SU-DHL-6 (cell line): ENCODE results near the gene TRAF4.
"Not testable (repeated sequence)": the region's sequence is repeated elsewhere in the genome, so short reads cannot be mapped to it uniquely, and the experiment has no call there.

Source experiments
- H2AFZ ChIP-seq: fragments of 200-600 bp; sonication (generic); 2 replicates; pipeline ENCODE4 v1.6.1; 2014; ENCODE audit warnings: low read depth, mild to moderate bottlenecking, moderate library complexity, mixed read lengths, antibody characterized with exemption, low read length; ENCODE audit not compliant: severe bottlenecking
- H3F3A ChIP-seq: fragments of 200-600 bp; shearing (Covaris generic); 2 replicates; pipeline ENCODE4 v1.6.0; 2016; ENCODE audit warnings: antibody characterized with exemption, mild to moderate bottlenecking; ENCODE audit not compliant: insufficient read depth
- H3K27ac ChIP-seq: fragments of 200-600 bp; sonication (generic); 2 replicates; pipeline ENCODE4 v1.5.1; 2016; ENCODE audit warnings: low read depth, mild to moderate bottlenecking, low read length, moderate library complexity, mixed read lengths
- H3K27me3 ChIP-seq: fragments of 200-600 bp; sonication (generic), shearing (Covaris generic); 2 replicates; pipeline ENCODE4 v1.6.0; 2014; ENCODE audit warnings: mild to moderate bottlenecking, low read length
- H3K36me3 ChIP-seq: fragments of 200-600 bp; sonication (generic); 2 replicates; pipeline ENCODE4 v1.6.1; 2014; ENCODE audit warnings: mild to moderate bottlenecking, low read length, mixed read lengths
- H3K4me2 ChIP-seq: fragments of 300-600, 200-600 bp; shearing (Covaris generic), sonication (generic); 2 replicates; pipeline ENCODE4 v1.6.0; 2014; ENCODE audit warnings: low read length, low read depth, mild to moderate bottlenecking; ENCODE audit not compliant: poor library complexity, severe bottlenecking
- H3K4me3 ChIP-seq: fragments of 200-600 bp; sonication (generic); 2 replicates; pipeline ENCODE4 v1.5.1; 2014; ENCODE audit warnings: antibody characterized with exemption, low read length, mild to moderate bottlenecking, mixed read lengths; ENCODE audit not compliant: insufficient read depth, poor library complexity, severe bottlenecking
- H3K79me2 ChIP-seq: fragments of 200-600 bp; sonication (generic); 2 replicates; pipeline ENCODE4 v1.6.1; 2014; ENCODE audit warnings: mild to moderate bottlenecking, low read length, moderate library complexity; ENCODE audit not compliant: insufficient read depth
- H3K9ac ChIP-seq: fragments of 200-600 bp; sonication (generic); 2 replicates; pipeline ENCODE4 v1.7.0; 2014; ENCODE audit warnings: mild to moderate bottlenecking, low read length
- H3K9me2 ChIP-seq: fragments of 200-600 bp; sonication (generic); replicated peaks from 2 replicates; pipeline ENCODE4 v1.6.1; 2014; ENCODE audit warnings: low read length; ENCODE audit not compliant: insufficient read depth
- H3K9me3 ChIP-seq: fragments of 200-600 bp; sonication (generic); 2 replicates; pipeline ENCODE4 v1.6.1; 2014; ENCODE audit warnings: low read length, mixed read lengths; ENCODE audit not compliant: insufficient read depth
- H4K20me1 ChIP-seq: fragments of 200-600 bp; sonication (generic); 2 replicates; pipeline ENCODE4 v1.6.1; 2014; ENCODE audit warnings: low read depth, mild to moderate bottlenecking, antibody characterized with exemption, low read length, moderate library complexity, mixed read lengths
- EZH2phosphoT487 ChIP-seq: fragments of 200-600 bp; sonication (generic), shearing (Covaris generic); conservative IDR thresholded peaks from 2 replicates; pipeline ENCODE4 v1.6.1; 2018; ENCODE audit warnings: mild to moderate bottlenecking, antibody characterized with exemption, low read length, moderate library complexity, mixed read lengths
- TF ChIP-seq, protein P1 (sequence below): fragments of 200-600 bp; sonication (generic); IDR thresholded peaks from one replicate; pipeline ENCODE4 v1.5.1; 2017; ENCODE audit warnings: antibody characterized with exemption, mild to moderate bottlenecking, low read length, moderate library complexity; ENCODE audit not compliant: insufficient read depth, poor library complexity, severe bottlenecking

Gene TRAF4

DNA sequence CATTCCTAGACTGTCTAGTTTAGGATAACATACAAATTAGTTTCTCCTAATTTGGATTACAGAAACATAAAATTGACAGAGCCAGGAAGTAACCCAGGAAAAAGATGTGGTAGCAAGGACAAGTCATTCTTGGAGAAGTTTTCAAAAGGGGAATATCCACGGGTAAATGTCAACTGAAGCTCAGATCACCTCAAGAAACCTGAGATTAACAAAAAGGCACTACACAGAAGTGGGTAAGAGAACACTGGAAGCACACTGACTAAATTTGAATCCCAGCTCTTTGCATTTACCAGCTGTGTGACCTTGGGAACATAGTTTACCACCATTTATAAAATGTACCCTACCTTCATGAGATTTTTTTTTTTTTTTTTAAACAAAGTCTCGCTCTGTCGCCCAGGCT is 39.4 kb downstream of the TRAF4 start:
- Histone ChIP-seq H3K79me2 (peaks cover 43% of the 10 kb centered on the region), H4K20me1 (no peaks in the 10 kb centered on the region), H3K9ac (no peak overlapping the region), H3K36me3 (no peaks in the 10 kb centered on the region; the same call in 1 of the 2 replicates), H3K9me2 (no peaks in the 10 kb centered on the region), H3K4me2 (no peak overlapping the region), H3K27ac (no peak overlapping the region), H2AFZ (no peak overlapping the region), H3K27me3 (no peaks in the 10 kb centered on the region), H3K4me3 (no peak overlapping the region), H3F3A (0 out of 2 replicates have a peak, but pooled peaks cover 5% of the 10 kb centered on the region), H3K9me3 (no peaks in the 10 kb centered on the region)
- TF ChIP-seq, protein P1, sequence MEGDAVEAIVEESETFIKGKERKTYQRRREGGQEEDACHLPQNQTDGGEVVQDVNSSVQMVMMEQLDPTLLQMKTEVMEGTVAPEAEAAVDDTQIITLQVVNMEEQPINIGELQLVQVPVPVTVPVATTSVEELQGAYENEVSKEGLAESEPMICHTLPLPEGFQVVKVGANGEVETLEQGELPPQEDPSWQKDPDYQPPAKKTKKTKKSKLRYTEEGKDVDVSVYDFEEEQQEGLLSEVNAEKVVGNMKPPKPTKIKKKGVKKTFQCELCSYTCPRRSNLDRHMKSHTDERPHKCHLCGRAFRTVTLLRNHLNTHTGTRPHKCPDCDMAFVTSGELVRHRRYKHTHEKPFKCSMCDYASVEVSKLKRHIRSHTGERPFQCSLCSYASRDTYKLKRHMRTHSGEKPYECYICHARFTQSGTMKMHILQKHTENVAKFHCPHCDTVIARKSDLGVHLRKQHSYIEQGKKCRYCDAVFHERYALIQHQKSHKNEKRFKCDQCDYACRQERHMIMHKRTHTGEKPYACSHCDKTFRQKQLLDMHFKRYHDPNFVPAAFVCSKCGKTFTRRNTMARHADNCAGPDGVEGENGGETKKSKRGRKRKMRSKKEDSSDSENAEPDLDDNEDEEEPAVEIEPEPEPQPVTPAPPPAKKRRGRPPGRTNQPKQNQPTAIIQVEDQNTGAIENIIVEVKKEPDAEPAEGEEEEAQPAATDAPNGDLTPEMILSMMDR: no peak
- TF ChIP-seq EZH2phosphoT487: no peak

DNA sequence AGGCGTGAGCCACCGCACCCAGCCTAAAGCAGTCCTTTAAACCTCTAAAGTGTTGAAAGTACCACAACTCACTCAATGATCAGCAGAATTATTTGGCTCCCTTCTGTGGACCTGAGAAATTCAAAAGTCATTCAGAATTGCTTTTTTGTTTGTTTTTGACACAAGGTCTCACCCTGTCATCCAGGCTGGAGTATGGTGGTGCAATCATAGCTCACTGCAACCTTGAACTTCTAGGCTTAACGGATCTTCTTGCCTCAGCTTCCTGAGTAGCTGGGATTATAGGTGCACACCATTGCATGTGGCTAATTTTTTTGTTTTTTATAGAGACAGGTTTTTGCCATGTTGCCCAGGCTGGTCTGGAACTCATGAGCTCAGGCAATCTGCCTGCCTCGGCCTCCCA is 44.3 kb downstream of the TRAF4 start:
- Histone ChIP-seq H3F3A (0 out of 2 replicates have a peak, but pooled peaks cover 3% of the 10 kb centered on the region), H3K27ac (no peak overlapping the region), H3K4me3 (no peak overlapping the region), H3K4me2 (no peak overlapping the region), H3K9ac (no peak overlapping the region), H2AFZ (no peak overlapping the region), H3K36me3 (no peaks in the 10 kb centered on the region), H3K9me2 (no peaks in the 10 kb centered on the region), H3K9me3 (no peaks in the 10 kb centered on the region), H3K79me2 (peaks cover 46% of the 10 kb centered on the region), H4K20me1 (no peaks in the 10 kb centered on the region), H3K27me3 (no peaks in the 10 kb centered on the region)
- no peak for TF ChIP-seq EZH2phosphoT487
- TF ChIP-seq, protein P1: no peak

DNA sequence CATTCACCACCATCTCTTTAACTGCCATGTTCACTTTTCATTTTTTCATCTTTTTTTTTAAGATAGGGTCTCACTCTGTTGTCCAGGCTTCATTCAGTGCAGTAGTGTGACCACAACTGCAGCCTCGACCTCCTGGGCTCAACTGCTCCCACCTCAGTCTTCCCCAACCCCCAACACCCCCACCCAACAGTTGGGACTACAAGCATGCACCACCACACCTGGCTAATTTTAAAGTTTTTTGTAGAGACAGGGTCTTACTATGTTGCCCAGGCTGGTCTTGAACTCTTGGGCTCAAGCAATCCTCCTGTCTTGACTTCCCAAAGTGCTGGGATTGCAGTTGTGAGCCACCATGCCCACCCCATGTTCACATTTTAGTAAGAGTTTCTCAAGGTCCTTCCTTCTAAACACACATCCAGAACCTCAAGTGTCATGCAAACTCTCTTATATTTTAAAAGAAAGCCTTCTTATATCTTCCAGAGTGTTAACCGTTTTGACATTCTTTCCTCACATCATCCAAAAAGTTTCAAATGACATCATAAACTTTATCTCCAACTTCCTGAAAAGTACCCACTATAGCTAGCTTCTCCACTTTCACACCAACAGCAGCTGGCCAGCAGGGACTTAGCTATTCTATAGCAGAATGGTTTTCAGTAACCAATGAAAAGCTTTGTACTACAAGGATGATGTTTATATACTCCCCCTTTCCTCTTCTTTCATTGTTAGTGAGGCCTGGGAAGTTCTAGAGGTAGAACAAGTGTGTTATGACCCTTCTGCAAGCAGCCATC is 49.3 kb downstream of the TRAF4 start:
- H3K9ac ChIP-seq: no peak overlapping the region
- peaks cover 5% of the 10 kb centered on the region; the same call in 1 of the 2 replicates for H3F3A ChIP-seq
- no peak overlapping the region for H2AFZ ChIP-seq
- no peaks in the 10 kb centered on the region for H3K27me3 ChIP-seq
- no peaks in the 10 kb centered on the region for H3K9me3 ChIP-seq
- no peaks in the 10 kb centered on the region for H3K9me2 ChIP-seq
- H3K36me3 ChIP-seq: no peaks in the 10 kb centered on the region
- TF ChIP-seq, protein P1: no peak
- no peak for TF ChIP-seq EZH2phosphoT487
- H3K4me3 ChIP-seq: no peak overlapping the region
- no peak overlapping the region for H3K27ac ChIP-seq
- H3K4me2 ChIP-seq: no peak overlapping the region
- peaks cover 73% of the 10 kb centered on the region for H3K79me2 ChIP-seq
- no peaks in the 10 kb centered on the region for H4K20me1 ChIP-seq

DNA sequence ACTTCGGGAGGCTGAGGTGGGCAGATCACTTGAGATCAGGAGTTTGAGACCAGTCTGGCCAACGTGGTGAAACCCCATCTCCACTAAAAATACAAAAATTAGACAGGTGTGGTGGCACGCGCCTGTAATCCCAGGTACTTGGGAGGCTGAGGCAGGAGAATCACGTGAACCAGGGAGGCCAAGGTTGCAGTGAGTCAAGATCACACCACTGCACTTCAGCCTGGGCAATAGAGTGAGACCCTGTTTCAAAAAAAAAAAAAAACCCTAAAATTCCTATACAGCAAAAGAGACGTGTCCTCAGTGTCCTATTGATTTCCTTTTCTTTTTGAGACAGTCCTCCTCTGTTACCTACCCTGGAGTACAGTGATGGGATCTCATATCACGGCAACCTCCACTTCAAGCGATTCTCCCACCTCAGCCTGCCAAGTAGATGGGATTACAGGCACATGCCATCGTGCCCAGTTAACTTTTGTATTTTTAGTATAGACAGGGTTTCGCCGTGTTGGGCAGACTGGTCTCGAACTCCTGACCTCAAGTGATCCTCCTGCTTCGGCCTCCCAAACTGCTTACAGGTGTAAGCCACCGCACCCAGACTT is 51.1 kb downstream of the TRAF4 start:
- not testable (repeated sequence) for H3K36me3 ChIP-seq, H3K9ac ChIP-seq, H3K27me3 ChIP-seq, H3F3A ChIP-seq, H2AFZ ChIP-seq, H3K4me2 ChIP-seq, H3K9me2 ChIP-seq, H3K27ac ChIP-seq, H3K4me3 ChIP-seq, H3K9me3 ChIP-seq, H4K20me1 ChIP-seq
- H3K79me2 ChIP-seq: peaks cover 81% of the 10 kb centered on the region
